H1 (cell line): ENCODE data around the gene MEIS2. TPM values are rescaled to one million over a fixed set of nuclear protein-coding genes. Genes with fewer than 3 reads are reported as not detected.
A peak's percentile ranks its signal among the peaks of the same experiment; 100 is the strongest.

Source experiments
- CBX8 ChIP-seq: fragments of 300-800, 300-1000 bp; sonication (generic); IDR thresholded peaks from 2 replicates; pipeline ENCODE4 v1.7.1; 2016; ENCODE audit warnings: low read depth, low read length, borderline replicate concordance
- FOSL1 ChIP-seq: IDR thresholded peaks from 2 replicates; pipeline ENCODE4 v1.6.1; 2011; ENCODE audit warnings: mild to moderate bottlenecking, low read depth, low read length, moderate library complexity; ENCODE audit not compliant: insufficient read depth
- JUN ChIP-seq: IDR thresholded peaks from 2 replicates; pipeline ENCODE4 v1.6.1; 2011; ENCODE audit warnings: low read depth, mild to moderate bottlenecking, improper control_type of control experiment, low read length
- JUND ChIP-seq: IDR thresholded peaks from 2 replicates; pipeline ENCODE4 v1.6.1; 2011; ENCODE audit warnings: mild to moderate bottlenecking, improper control_type of control experiment, low read length
- RAD21 ChIP-seq, 2 experiments: IDR thresholded peaks in 1 of 2; conservative IDR thresholded peaks in 1 of 2; 2 replicates each; pipeline ENCODE4 v1.6.1; 2011; ENCODE audit warnings: low read depth in 2 of 2, low read length in 2 of 2, improper control_type of control experiment in 1 of 2, inconsistent platforms in 1 of 2, mild to moderate bottlenecking in 1 of 2, moderate library complexity in 1 of 2
- SAP30 ChIP-seq: fragments of 300-600 bp; sonication (generic); IDR thresholded peaks from 2 replicates; pipeline ENCODE4 v1.7.1; 2012; ENCODE audit warnings: low read length, moderate library complexity, mild to moderate bottlenecking, inconsistent platforms; ENCODE audit not compliant: insufficient read depth, insufficient replicate concordance
- SIN3A ChIP-seq, 2 experiments: IDR thresholded peaks in 1 of 2; conservative IDR thresholded peaks in 1 of 2; 2 replicates each; pipeline ENCODE4 v1.6.1; 2011 to 2012; ENCODE audit warnings: low read length in 2 of 2, improper control_type of control experiment in 1 of 2, low read depth in 1 of 2, mild to moderate bottlenecking in 1 of 2
- TAF7 ChIP-seq: optimal IDR thresholded peaks from 2 replicates; pipeline ENCODE3; 2011; ENCODE audit warnings: low read depth, mild to moderate bottlenecking, inconsistent platforms, low read length, moderate library complexity, borderline replicate concordance
- polyA plus RNA-seq, 7 experiments: library from polyadenylated mRNA; depleted of rRNA in 3 of 7; stranded (reverse) in 5 of 7; unstranded in 2 of 7; fragments of >200 nt in 5 of 7; fragments of 200-250 nt in 2 of 7; gene quantifications; 1 replicate in 5 of 7; 2 replicates in 1 of 7; 4 replicates in 1 of 7; pipeline versions ENCODE4 v1.2.1 to v1.2.3, GENCODE V29; 2011 to 2013; ENCODE audit warnings: missing spikeins in 2 of 7, mixed read lengths in 2 of 7
- total RNA-seq: library from RNA; stranded (reverse); fragmentation: NEBNext Ultra II Directional; extraction: Animal tissue kit (Norgen Biotek cat#: 25700); gene quantifications from 2 replicates; pipeline ENCODE4 v1.2.1, GENCODE V29; 2021
- TF ChIP-seq, protein P1 (sequence below): fragments of 300-600 bp; sonication (generic); IDR thresholded peaks from 2 replicates; pipeline ENCODE4 v1.7.1; 2012; ENCODE audit warnings: low read length, moderate library complexity, mild to moderate bottlenecking, inconsistent platforms; ENCODE audit not compliant: insufficient replicate concordance

The MEIS2 gene
- total and polyA plus RNA-seq, 2 of the 8 experiments (the other 6 are each of a cell fraction or from before 2014, with no cell fraction given): 0.22 to 1.2 TPM

DNA sequence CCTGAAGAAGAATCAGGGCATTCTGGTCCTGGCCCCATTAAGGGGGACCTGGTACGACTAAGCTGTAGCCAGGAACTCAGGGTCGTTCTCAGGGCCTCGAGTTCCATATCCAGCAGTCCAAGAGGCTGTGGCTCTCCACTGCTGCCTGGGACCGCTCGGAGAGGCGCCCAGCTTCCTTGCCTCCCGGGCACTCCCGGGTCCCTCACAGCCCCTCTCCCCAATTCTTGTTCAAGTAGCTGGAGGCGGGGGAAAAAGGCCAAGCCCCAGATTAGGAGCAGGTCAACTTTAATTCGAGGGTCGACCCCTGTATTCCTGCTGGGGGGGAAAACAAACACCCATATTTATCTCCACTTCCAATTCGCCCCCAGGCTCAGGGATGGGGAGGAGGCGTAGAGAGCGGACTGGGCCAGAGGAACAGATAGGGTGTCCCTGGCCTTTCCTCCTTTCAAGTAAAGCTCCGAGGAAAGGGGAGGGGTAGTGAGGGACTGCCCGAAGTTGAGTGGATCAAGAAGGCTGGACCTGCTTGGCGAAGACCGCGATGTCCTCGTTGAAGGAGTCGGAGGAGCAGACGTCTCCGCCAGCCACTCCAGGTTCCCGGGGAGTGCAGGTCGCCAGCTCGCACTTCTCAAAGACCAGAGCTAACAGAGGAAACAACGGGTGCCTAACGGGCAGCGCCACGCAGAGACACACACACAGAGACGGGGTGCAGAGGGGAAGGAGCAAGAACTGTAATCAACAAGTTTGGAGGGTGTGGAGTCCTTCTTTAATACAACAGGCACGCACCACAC lies 4.4 kb downstream of the MEIS2 start (continued):
- TF ChIP-seq, protein P1, sequence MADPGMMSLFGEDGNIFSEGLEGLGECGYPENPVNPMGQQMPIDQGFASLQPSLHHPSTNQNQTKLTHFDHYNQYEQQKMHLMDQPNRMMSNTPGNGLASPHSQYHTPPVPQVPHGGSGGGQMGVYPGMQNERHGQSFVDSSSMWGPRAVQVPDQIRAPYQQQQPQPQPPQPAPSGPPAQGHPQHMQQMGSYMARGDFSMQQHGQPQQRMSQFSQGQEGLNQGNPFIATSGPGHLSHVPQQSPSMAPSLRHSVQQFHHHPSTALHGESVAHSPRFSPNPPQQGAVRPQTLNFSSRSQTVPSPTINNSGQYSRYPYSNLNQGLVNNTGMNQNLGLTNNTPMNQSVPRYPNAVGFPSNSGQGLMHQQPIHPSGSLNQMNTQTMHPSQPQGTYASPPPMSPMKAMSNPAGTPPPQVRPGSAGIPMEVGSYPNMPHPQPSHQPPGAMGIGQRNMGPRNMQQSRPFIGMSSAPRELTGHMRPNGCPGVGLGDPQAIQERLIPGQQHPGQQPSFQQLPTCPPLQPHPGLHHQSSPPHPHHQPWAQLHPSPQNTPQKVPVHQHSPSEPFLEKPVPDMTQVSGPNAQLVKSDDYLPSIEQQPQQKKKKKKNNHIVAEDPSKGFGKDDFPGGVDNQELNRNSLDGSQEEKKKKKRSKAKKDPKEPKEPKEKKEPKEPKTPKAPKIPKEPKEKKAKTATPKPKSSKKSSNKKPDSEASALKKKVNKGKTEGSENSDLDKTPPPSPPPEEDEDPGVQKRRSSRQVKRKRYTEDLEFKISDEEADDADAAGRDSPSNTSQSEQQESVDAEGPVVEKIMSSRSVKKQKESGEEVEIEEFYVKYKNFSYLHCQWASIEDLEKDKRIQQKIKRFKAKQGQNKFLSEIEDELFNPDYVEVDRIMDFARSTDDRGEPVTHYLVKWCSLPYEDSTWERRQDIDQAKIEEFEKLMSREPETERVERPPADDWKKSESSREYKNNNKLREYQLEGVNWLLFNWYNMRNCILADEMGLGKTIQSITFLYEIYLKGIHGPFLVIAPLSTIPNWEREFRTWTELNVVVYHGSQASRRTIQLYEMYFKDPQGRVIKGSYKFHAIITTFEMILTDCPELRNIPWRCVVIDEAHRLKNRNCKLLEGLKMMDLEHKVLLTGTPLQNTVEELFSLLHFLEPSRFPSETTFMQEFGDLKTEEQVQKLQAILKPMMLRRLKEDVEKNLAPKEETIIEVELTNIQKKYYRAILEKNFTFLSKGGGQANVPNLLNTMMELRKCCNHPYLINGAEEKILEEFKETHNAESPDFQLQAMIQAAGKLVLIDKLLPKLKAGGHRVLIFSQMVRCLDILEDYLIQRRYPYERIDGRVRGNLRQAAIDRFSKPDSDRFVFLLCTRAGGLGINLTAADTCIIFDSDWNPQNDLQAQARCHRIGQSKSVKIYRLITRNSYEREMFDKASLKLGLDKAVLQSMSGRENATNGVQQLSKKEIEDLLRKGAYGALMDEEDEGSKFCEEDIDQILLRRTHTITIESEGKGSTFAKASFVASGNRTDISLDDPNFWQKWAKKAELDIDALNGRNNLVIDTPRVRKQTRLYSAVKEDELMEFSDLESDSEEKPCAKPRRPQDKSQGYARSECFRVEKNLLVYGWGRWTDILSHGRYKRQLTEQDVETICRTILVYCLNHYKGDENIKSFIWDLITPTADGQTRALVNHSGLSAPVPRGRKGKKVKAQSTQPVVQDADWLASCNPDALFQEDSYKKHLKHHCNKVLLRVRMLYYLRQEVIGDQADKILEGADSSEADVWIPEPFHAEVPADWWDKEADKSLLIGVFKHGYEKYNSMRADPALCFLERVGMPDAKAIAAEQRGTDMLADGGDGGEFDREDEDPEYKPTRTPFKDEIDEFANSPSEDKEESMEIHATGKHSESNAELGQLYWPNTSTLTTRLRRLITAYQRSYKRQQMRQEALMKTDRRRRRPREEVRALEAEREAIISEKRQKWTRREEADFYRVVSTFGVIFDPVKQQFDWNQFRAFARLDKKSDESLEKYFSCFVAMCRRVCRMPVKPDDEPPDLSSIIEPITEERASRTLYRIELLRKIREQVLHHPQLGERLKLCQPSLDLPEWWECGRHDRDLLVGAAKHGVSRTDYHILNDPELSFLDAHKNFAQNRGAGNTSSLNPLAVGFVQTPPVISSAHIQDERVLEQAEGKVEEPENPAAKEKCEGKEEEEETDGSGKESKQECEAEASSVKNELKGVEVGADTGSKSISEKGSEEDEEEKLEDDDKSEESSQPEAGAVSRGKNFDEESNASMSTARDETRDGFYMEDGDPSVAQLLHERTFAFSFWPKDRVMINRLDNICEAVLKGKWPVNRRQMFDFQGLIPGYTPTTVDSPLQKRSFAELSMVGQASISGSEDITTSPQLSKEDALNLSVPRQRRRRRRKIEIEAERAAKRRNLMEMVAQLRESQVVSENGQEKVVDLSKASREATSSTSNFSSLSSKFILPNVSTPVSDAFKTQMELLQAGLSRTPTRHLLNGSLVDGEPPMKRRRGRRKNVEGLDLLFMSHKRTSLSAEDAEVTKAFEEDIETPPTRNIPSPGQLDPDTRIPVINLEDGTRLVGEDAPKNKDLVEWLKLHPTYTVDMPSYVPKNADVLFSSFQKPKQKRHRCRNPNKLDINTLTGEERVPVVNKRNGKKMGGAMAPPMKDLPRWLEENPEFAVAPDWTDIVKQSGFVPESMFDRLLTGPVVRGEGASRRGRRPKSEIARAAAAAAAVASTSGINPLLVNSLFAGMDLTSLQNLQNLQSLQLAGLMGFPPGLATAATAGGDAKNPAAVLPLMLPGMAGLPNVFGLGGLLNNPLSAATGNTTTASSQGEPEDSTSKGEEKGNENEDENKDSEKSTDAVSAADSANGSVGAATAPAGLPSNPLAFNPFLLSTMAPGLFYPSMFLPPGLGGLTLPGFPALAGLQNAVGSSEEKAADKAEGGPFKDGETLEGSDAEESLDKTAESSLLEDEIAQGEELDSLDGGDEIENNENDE: no peak
- TF ChIP-seq SAP30: no peak
- TF ChIP-seq RAD21 (IDR thresholded peaks at IDR 0.05 in 1 of 2, conservative IDR thresholded peaks at IDR 0.05 in 1 of 2; ENCODE audit: low read depth in 2 of 2, low read length in 2 of 2): no peak; a peak in 1 of 4 replicates
- TF ChIP-seq FOSL1: no peak
- no peak for TF ChIP-seq JUND
- no peak for TF ChIP-seq JUN
- no peak for TF ChIP-seq TAF7
- TF ChIP-seq SIN3A (conservative IDR thresholded peaks at IDR 0.05 in 1 of 2, IDR thresholded peaks at IDR 0.05 in 1 of 2; ENCODE audit: low read depth in 1 of 2, low read length in 2 of 2): no peak
- peak; percentile 4; the same call in 1 of the 2 replicates for TF ChIP-seq CBX8
